ENCODE measurements around the gene C5AR1.

Gene C5AR1

GRCh38 chr19:47348819-47349795 lies 39.4 kb downstream of the C5AR1 start, which contains the start of gene DHX34:
DHX34 (plus strand) TSS chr19:47349315; CDS start chr19:47353031, 3,716 bp downstream.
- DNase-seq (ENCODE audit: insufficient read length, low spot score) (peak; percentile 98), FAIRE-seq (peak; percentile 98)
- TF ChIP-seq SPI1 (IDR thresholded peaks at IDR 0.05; ENCODE audit: low read depth, low read length) (peak; percentile 50), POLR2AphosphoS5 (IDR thresholded peaks at IDR 0.05; ENCODE audit: low read depth, low read length) (peak; percentile 53), POLR2A (IDR thresholded peaks at IDR 0.05; ENCODE audit: low read depth, low read length) (peak; percentile 67), POU2F2 (IDR thresholded peaks at IDR 0.05; ENCODE audit: low read depth, low read length) (no peak)

DNA sequence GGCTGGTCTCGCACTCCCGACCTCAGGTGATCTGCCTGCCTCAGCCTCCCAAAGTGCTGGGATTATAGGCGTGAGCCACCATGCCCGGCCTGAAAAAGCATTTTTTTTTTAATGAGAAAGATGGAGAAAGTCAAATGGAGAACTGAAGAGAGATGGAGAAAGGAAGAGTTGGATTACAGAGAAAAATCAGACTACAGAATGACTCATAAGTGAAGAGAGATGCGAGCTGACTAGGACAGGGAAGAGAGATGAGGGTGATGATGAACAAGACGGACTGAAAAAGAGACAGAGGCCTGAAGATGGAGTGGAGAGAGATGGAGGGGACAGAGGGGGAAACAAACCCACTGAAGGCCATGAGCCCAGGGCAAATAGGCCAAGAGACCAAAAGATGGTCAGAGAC lies 41.0 kb downstream of the C5AR1 start:
- DNase-seq (ENCODE audit: insufficient read length, low spot score) (no peak), FAIRE-seq (no peak)
- no peak for TF ChIP-seq POLR2A (IDR thresholded peaks at IDR 0.05; ENCODE audit: low read depth, low read length)
- no peak for TF ChIP-seq POU2F2 (IDR thresholded peaks at IDR 0.05; ENCODE audit: low read depth, low read length)
- no peak for TF ChIP-seq POLR2AphosphoS5 (IDR thresholded peaks at IDR 0.05; ENCODE audit: low read depth, low read length)
- no peak for TF ChIP-seq SPI1 (IDR thresholded peaks at IDR 0.05; ENCODE audit: low read depth, low read length)
- TF ChIP-seq PAX5 (IDR thresholded peaks at IDR 0.05; ENCODE audit: insufficient read depth, low read length, severe bottlenecking), result no peak
- TF ChIP-seq TAF1 (IDR thresholded peaks at IDR 0.05; ENCODE audit: low read depth, low read length), result no peak

GRCh38 chr19:47351548-47351947 lies 41.9 kb downstream of the C5AR1 start:
- DNase-seq (ENCODE audit: insufficient read length, low spot score) (no peak), FAIRE-seq (no peak)
- no peak for TF ChIP-seq POLR2A (IDR thresholded peaks at IDR 0.05; ENCODE audit: low read depth, low read length)
- no peak for TF ChIP-seq SPI1 (IDR thresholded peaks at IDR 0.05; ENCODE audit: low read depth, low read length)
- no peak for TF ChIP-seq POU2F2 (IDR thresholded peaks at IDR 0.05; ENCODE audit: low read depth, low read length)
- no peak for TF ChIP-seq PAX5 (IDR thresholded peaks at IDR 0.05; ENCODE audit: insufficient read depth, low read length, severe bottlenecking)
- no peak for TF ChIP-seq TAF1 (IDR thresholded peaks at IDR 0.05; ENCODE audit: low read depth, low read length)
- no peak for TF ChIP-seq POLR2AphosphoS5 (IDR thresholded peaks at IDR 0.05; ENCODE audit: low read depth, low read length)

DNA sequence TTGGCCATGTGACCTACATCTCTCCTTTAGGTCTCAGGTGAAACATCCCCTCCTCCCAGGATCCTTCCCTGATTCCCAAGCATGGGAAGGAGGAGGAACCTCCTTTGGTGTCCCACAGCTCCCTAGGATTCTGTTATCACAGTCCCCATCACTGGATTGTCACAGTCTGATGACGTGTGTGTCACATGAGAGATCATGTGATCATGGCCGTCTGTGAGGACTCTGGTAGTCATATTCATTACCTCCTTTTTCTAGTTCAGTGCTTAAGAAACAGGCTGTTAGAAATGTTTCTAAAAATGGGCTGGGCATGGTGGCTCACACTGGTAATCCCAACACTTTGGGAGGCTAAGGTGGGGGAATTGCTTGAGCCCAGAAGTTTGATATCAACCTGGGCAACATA lies 42.4 kb downstream of the C5AR1 start:
- no peak for DNase-seq (ENCODE audit: insufficient read length, low spot score)
- TF ChIP-seq PAX5 (IDR thresholded peaks at IDR 0.05; ENCODE audit: insufficient read depth, low read length, severe bottlenecking) (no peak), POLR2AphosphoS5 (IDR thresholded peaks at IDR 0.05; ENCODE audit: low read depth, low read length) (no peak), TAF1 (IDR thresholded peaks at IDR 0.05; ENCODE audit: low read depth, low read length) (no peak), POU2F2 (IDR thresholded peaks at IDR 0.05; ENCODE audit: low read depth, low read length) (no peak), POLR2A (IDR thresholded peaks at IDR 0.05; ENCODE audit: low read depth, low read length) (no peak), SPI1 (IDR thresholded peaks at IDR 0.05; ENCODE audit: low read depth, low read length) (no peak)
- no peak for FAIRE-seq

- DNase-seq (ENCODE audit: insufficient read length, low spot score), result no peak
- FAIRE-seq, result no peak
- TF ChIP-seq TAF1 (IDR thresholded peaks at IDR 0.05; ENCODE audit: low read depth, low read length), result no peak
- no peak for TF ChIP-seq SPI1 (IDR thresholded peaks at IDR 0.05; ENCODE audit: low read depth, low read length)
- no peak for TF ChIP-seq POU2F2 (IDR thresholded peaks at IDR 0.05; ENCODE audit: low read depth, low read length)
- no peak for TF ChIP-seq PAX5 (IDR thresholded peaks at IDR 0.05; ENCODE audit: insufficient read depth, low read length, severe bottlenecking)
- TF ChIP-seq POLR2AphosphoS5 (IDR thresholded peaks at IDR 0.05; ENCODE audit: low read depth, low read length), result no peak
- no peak for TF ChIP-seq POLR2A (IDR thresholded peaks at IDR 0.05; ENCODE audit: low read depth, low read length)
These were observed 43.6 kb downstream of the C5AR1 start for GRCh38 chr19:47353307-47353712.

GRCh38 chr19:47356900-47357299 lies 47.2 kb downstream of the C5AR1 start:
- no peak for FAIRE-seq

GRCh38 chr19:47357788-47358680 lies 48.4 kb downstream of the C5AR1 start:
- TF ChIP-seq POLR2AphosphoS5 (IDR thresholded peaks at IDR 0.05; ENCODE audit: low read depth, low read length) (no peak), TAF1 (IDR thresholded peaks at IDR 0.05; ENCODE audit: low read depth, low read length) (no peak), SPI1 (IDR thresholded peaks at IDR 0.05; ENCODE audit: low read depth, low read length) (no peak), POU2F2 (IDR thresholded peaks at IDR 0.05; ENCODE audit: low read depth, low read length) (no peak), PAX5 (IDR thresholded peaks at IDR 0.05; ENCODE audit: insufficient read depth, low read length, severe bottlenecking) (no peak)
- DNase-seq (ENCODE audit: insufficient read length, low spot score), result no peak
- no peak for FAIRE-seq

More at GRCh38 chr19:47356900-47357299, 47.2 kb downstream of the C5AR1 start:
- TF ChIP-seq SPI1 (IDR thresholded peaks at IDR 0.05; ENCODE audit: low read depth, low read length), result no peak
- TF ChIP-seq POLR2A (IDR thresholded peaks at IDR 0.05; ENCODE audit: low read depth, low read length), result no peak
- TF ChIP-seq PAX5 (IDR thresholded peaks at IDR 0.05; ENCODE audit: insufficient read depth, low read length, severe bottlenecking), result no peak
- TF ChIP-seq POLR2AphosphoS5 (IDR thresholded peaks at IDR 0.05; ENCODE audit: low read depth, low read length), result no peak
- no peak for TF ChIP-seq TAF1 (IDR thresholded peaks at IDR 0.05; ENCODE audit: low read depth, low read length)
- no peak for TF ChIP-seq POU2F2 (IDR thresholded peaks at IDR 0.05; ENCODE audit: low read depth, low read length)
- DNase-seq (ENCODE audit: insufficient read length, low spot score), result no peak

- TF ChIP-seq TAF1 (IDR thresholded peaks at IDR 0.05; ENCODE audit: low read depth, low read length) (no peak), POU2F2 (IDR thresholded peaks at IDR 0.05; ENCODE audit: low read depth, low read length) (no peak), POLR2A (IDR thresholded peaks at IDR 0.05; ENCODE audit: low read depth, low read length) (no peak), POLR2AphosphoS5 (IDR thresholded peaks at IDR 0.05; ENCODE audit: low read depth, low read length) (no peak), SPI1 (IDR thresholded peaks at IDR 0.05; ENCODE audit: low read depth, low read length) (no peak)
- FAIRE-seq, result no peak
These were observed 49.3 kb downstream of the C5AR1 start for GRCh38 chr19:47358936-47359335.

GRCh38 chr19:47362321-47362720 lies 52.7 kb downstream of the C5AR1 start:
- TF ChIP-seq PAX5 (IDR thresholded peaks at IDR 0.05; ENCODE audit: insufficient read depth, low read length, severe bottlenecking) (no peak), POLR2AphosphoS5 (IDR thresholded peaks at IDR 0.05; ENCODE audit: low read depth, low read length) (no peak), SPI1 (IDR thresholded peaks at IDR 0.05; ENCODE audit: low read depth, low read length) (no peak), POU2F2 (IDR thresholded peaks at IDR 0.05; ENCODE audit: low read depth, low read length) (no peak), TAF1 (IDR thresholded peaks at IDR 0.05; ENCODE audit: low read depth, low read length) (no peak), POLR2A (IDR thresholded peaks at IDR 0.05; ENCODE audit: low read depth, low read length) (no peak)
- FAIRE-seq (no peak), DNase-seq (ENCODE audit: insufficient read length, low spot score) (no peak)

More at GRCh38 chr19:47358936-47359335, 49.3 kb downstream of the C5AR1 start:
- no peak for DNase-seq (ENCODE audit: insufficient read length, low spot score)
